H1 (cell line): ENCODE measurements around the gene LLPH. TPM values are rescaled to one million over a fixed set of nuclear protein-coding genes. Genes with fewer than 3 reads are reported as not detected.

Source experiments
- CTCF ChIA-PET: fragments of 300-600 bp; sonication (Branson Sonifier 250); formaldehyde crosslinking; loops from one replicate; lab custom pipeline; 2021; ENCODE audit not compliant: partially characterized antibody; lab: Charles Lee
- POLR2A ChIA-PET: fragments of 300-600 bp; sonication (Branson Sonifier 250); formaldehyde crosslinking; loops from one replicate; lab custom pipeline; 2021; ENCODE audit warnings: inconsistent platforms; ENCODE audit not compliant: partially characterized antibody; lab: Charles Lee
- DNase-seq, 2 experiments: peaks; one replicate each; pipeline versions ENCODE4 v3.0.0 to v3.0.0-alpha.2; 2010 to 2022; ENCODE audit warnings: low spot score in 2 of 2, low read depth in 1 of 2, mixed read lengths in 1 of 2
- FAIRE-seq: peaks from 2 replicates; lab custom pipeline; 2011; peaks lifted over from hg19 to GRCh38; lab: Jason Lieb, UNC
- H2AFZ ChIP-seq: 2 replicates; pipeline ENCODE4 v1.8.1; 2012; ENCODE audit warnings: low read length, inconsistent platforms
- H2AK5ac ChIP-seq: 2 replicates; pipeline ENCODE4 v1.6.1; 2013; ENCODE audit warnings: low read depth, low read length
- H2BK120ac ChIP-seq: replicated peaks from 2 replicates; pipeline ENCODE3; 2013; ENCODE audit warnings: low read depth, low read length, inconsistent platforms
- H2BK12ac ChIP-seq: 2 replicates; pipeline ENCODE4 v1.6.1; 2013; ENCODE audit warnings: low read depth, low read length
- H2BK15ac ChIP-seq: 2 replicates; pipeline ENCODE4 v1.6.1; 2013; ENCODE audit warnings: low read length
- H2BK20ac ChIP-seq: 2 replicates; pipeline ENCODE4 v1.6.1; 2013; ENCODE audit warnings: low read length
- H2BK5ac ChIP-seq: 2 replicates; pipeline ENCODE4 v1.6.1; 2013; ENCODE audit warnings: low read depth, low read length
- H3K14ac ChIP-seq: 2 replicates; pipeline ENCODE4 v1.6.1; 2013; ENCODE audit warnings: inconsistent platforms; ENCODE audit not compliant: insufficient read length
- H3K18ac ChIP-seq: 2 replicates; pipeline ENCODE4 v1.6.1; 2013; ENCODE audit warnings: low read length; ENCODE audit errors: extremely low read depth
- H3K23ac ChIP-seq: 2 replicates; pipeline ENCODE4 v1.6.1; 2013; ENCODE audit warnings: inconsistent platforms; ENCODE audit not compliant: insufficient read length
- H3K23me2 ChIP-seq: 2 replicates; pipeline ENCODE4 v1.6.1; 2013; ENCODE audit warnings: low read depth, low read length
- H3K27ac ChIP-seq: 2 replicates; pipeline ENCODE4 v1.6.1; 2011; ENCODE audit warnings: low read depth, low read length, inconsistent platforms
- H3K27me3 ChIP-seq, 4 experiments: replicated peaks in 1 of 4; 1 replicate in 1 of 4; 2 replicates in 3 of 4; pipeline versions ENCODE4 v1.6.1 to v1.8.1; 2011 to 2013; ENCODE audit warnings: low read length in 3 of 4, mild to moderate bottlenecking in 3 of 4, inconsistent platforms in 2 of 4, mixed read lengths in 2 of 4, moderate library complexity in 1 of 4; ENCODE audit not compliant: control insufficient read depth in 3 of 4, insufficient read depth in 3 of 4; ENCODE audit errors: extremely low read depth in 1 of 4
- H3K36me3 ChIP-seq, 4 experiments: 2 replicates each; pipeline versions ENCODE4 v1.6.1 to v1.8.1; 2011 to 2013; ENCODE audit warnings: mild to moderate bottlenecking in 4 of 4, low read length in 3 of 4, moderate library complexity in 2 of 4, control low read depth in 1 of 4, inconsistent platforms in 1 of 4; ENCODE audit not compliant: insufficient read depth in 4 of 4, control insufficient read depth in 2 of 4
- H3K4ac ChIP-seq: replicated peaks from 2 replicates; pipeline ENCODE3; 2013; ENCODE audit warnings: low read length, low read depth, mixed read lengths, inconsistent platforms; ENCODE audit not compliant: insufficient read length
- H3K4me1 ChIP-seq, 4 experiments: replicated peaks in 1 of 4; 1 replicate in 1 of 4; 2 replicates in 3 of 4; pipeline versions ENCODE4 v1.6.1 to v1.8.1; 2011 to 2013; ENCODE audit warnings: low read length in 3 of 4, inconsistent platforms in 2 of 4, mixed read lengths in 1 of 4; ENCODE audit not compliant: insufficient read depth in 4 of 4, control insufficient read depth in 3 of 4
- H3K4me2 ChIP-seq, 2 experiments: 2 replicates each; pipeline versions ENCODE4 v1.6.1 to v1.8.1; 2011 to 2013; ENCODE audit warnings: low read depth in 2 of 2, low read length in 2 of 2, control low read depth in 1 of 2, inconsistent platforms in 1 of 2, mild to moderate bottlenecking in 1 of 2; ENCODE audit not compliant: insufficient read depth in 1 of 2
- H3K4me3 ChIP-seq, 4 experiments: fragments of 200-600, 300-600 bp in 1 of 4; sonication (generic), shearing (Covaris generic), sonication (Bioruptor Twin) in 1 of 4; 2 replicates each; pipeline versions ENCODE4 v1.5.1 to v1.8.1; 2011 to 2016; ENCODE audit warnings: low read length in 4 of 4, low read depth in 3 of 4, control low read depth in 2 of 4, inconsistent platforms in 2 of 4, mild to moderate bottlenecking in 2 of 4, mixed read lengths in 1 of 4, moderate library complexity in 1 of 4; ENCODE audit not compliant: insufficient read depth in 2 of 4; ENCODE audit errors: extremely low read depth in 1 of 4
- H3K56ac ChIP-seq: replicated peaks from 2 replicates; pipeline ENCODE3; 2013; ENCODE audit warnings: low read depth, mild to moderate bottlenecking, mixed read lengths, low read length, inconsistent platforms; ENCODE audit not compliant: insufficient read length
- H3K79me1 ChIP-seq: 2 replicates; pipeline ENCODE4 v1.6.1; 2013; ENCODE audit warnings: low read depth, low read length, control low read depth
- H3K79me2 ChIP-seq, 2 experiments: 2 replicates each; pipeline versions ENCODE4 v1.6.1 to v1.8.1; 2012 to 2013; ENCODE audit warnings: low read length in 2 of 2, mild to moderate bottlenecking in 2 of 2, inconsistent platforms in 1 of 2; ENCODE audit not compliant: insufficient read depth in 2 of 2, control insufficient read depth in 1 of 2
- H3K9ac ChIP-seq, 4 experiments: replicated peaks in 1 of 4; 1 replicate in 1 of 4; 2 replicates in 3 of 4; pipeline versions ENCODE4 v1.6.1 to v1.8.1; 2011 to 2013; ENCODE audit warnings: low read depth in 3 of 4, low read length in 3 of 4, control low read depth in 2 of 4, mild to moderate bottlenecking in 2 of 4, moderate library complexity in 2 of 4, inconsistent platforms in 1 of 4; ENCODE audit errors: extremely low read depth in 1 of 4
- H3K9me3 ChIP-seq, 2 experiments: 2 replicates each; pipeline versions ENCODE4 v1.6.1 to v1.8.1; 2012 to 2013; ENCODE audit warnings: mild to moderate bottlenecking in 2 of 2, moderate library complexity in 2 of 2, control low read depth in 1 of 2, inconsistent platforms in 1 of 2, low read depth in 1 of 2, low read length in 1 of 2, mixed read lengths in 1 of 2; ENCODE audit not compliant: insufficient read depth in 2 of 2
- H4K20me1 ChIP-seq, 2 experiments: replicated peaks in 1 of 2; 2 replicates each; pipeline versions ENCODE3 to v1.8.1; 2011 to 2013; ENCODE audit warnings: inconsistent platforms in 2 of 2, low read length in 2 of 2, mild to moderate bottlenecking in 1 of 2; ENCODE audit not compliant: insufficient read depth in 2 of 2, control insufficient read depth in 1 of 2
- H4K5ac ChIP-seq: 2 replicates; pipeline ENCODE4 v1.6.1; 2013; ENCODE audit warnings: low read length, low read depth, mixed read lengths, inconsistent platforms; ENCODE audit not compliant: insufficient read length
- H4K8ac ChIP-seq: 2 replicates; pipeline ENCODE4 v1.8.0; 2013; ENCODE audit warnings: mild to moderate bottlenecking, moderate library complexity, low read length, inconsistent platforms; ENCODE audit not compliant: insufficient read depth; ENCODE audit errors: extremely low read depth
- H4K91ac ChIP-seq: replicated peaks from 2 replicates; pipeline ENCODE3; 2013; ENCODE audit warnings: low read length, mixed read lengths, inconsistent platforms; ENCODE audit not compliant: insufficient read length
- ASH2L ChIP-seq: fragments of 200-600, 300-600 bp; sonication (generic); IDR thresholded peaks from one replicate; pipeline ENCODE4 v1.7.1; 2017; ENCODE audit warnings: low read length
- ATF3 ChIP-seq: IDR thresholded peaks from 2 replicates; pipeline ENCODE4 v1.6.1; 2011; ENCODE audit warnings: low read depth, mild to moderate bottlenecking, low read length; ENCODE audit not compliant: insufficient read depth
- CEBPB ChIP-seq: IDR thresholded peaks from 2 replicates; pipeline ENCODE4 v1.6.1; 2012; ENCODE audit warnings: low read depth, low read length
- JUND ChIP-seq: IDR thresholded peaks from 2 replicates; pipeline ENCODE4 v1.6.1; 2011; ENCODE audit warnings: mild to moderate bottlenecking, improper control_type of control experiment, low read length
- RAD21 ChIP-seq, 2 experiments: IDR thresholded peaks in 1 of 2; conservative IDR thresholded peaks in 1 of 2; 2 replicates each; pipeline ENCODE4 v1.6.1; 2011; ENCODE audit warnings: low read depth in 2 of 2, low read length in 2 of 2, improper control_type of control experiment in 1 of 2, inconsistent platforms in 1 of 2, mild to moderate bottlenecking in 1 of 2, moderate library complexity in 1 of 2
- SP2 ChIP-seq: IDR thresholded peaks from 2 replicates; pipeline ENCODE4 v1.6.1; 2012; ENCODE audit warnings: mild to moderate bottlenecking, low read length, inconsistent platforms
- WGBS, 2 experiments: shearing (Covaris generic) in 1 of 2; methylation state at CpG; one replicate each; pipeline versions ENCODE4 v1.1.6 to v1.1.7; 2013 to 2015; ENCODE audit warnings: low lambda C conversion rate in 2 of 2, mixed read lengths in 2 of 2, inconsistent platforms in 1 of 2, low coverage in 1 of 2, missing lambda C conversion rate in 1 of 2; ENCODE audit not compliant: insufficient replicate concordance in 2 of 2, insufficient coverage in 1 of 2, insufficient read length in 1 of 2; ENCODE audit errors: extremely low coverage in 1 of 2, missing lambda C conversion rate in 1 of 2; 5-methylcytosine and 5-hydroxymethylcytosine counted together
- polyA plus RNA-seq, 7 experiments: library from polyadenylated mRNA; depleted of rRNA in 3 of 7; stranded (reverse) in 5 of 7; unstranded in 2 of 7; fragments of >200 nt in 5 of 7; fragments of 200-250 nt in 2 of 7; gene quantifications; 1 replicate in 5 of 7; 2 replicates in 1 of 7; 4 replicates in 1 of 7; pipeline versions ENCODE4 v1.2.1 to v1.2.3, GENCODE V29; 2011 to 2013; ENCODE audit warnings: missing spikeins in 2 of 7, mixed read lengths in 2 of 7
- total RNA-seq: library from RNA; stranded (reverse); fragmentation: NEBNext Ultra II Directional; extraction: Animal tissue kit (Norgen Biotek cat#: 25700); gene quantifications from 2 replicates; pipeline ENCODE4 v1.2.1, GENCODE V29; 2021

Gene LLPH
- total and polyA plus RNA-seq, 2 of the 8 experiments (the other 6 are each of a cell fraction or from before 2014, with no cell fraction given) = 2.3 to 31.3 TPM

- CTCF ChIA-PET = interaction anchor here (1.1 kb wide), 1 partner anchor 22 kb away, joined by 4 read pairs; no protein-coding TSS in a partner anchor
- Histone ChIP-seq H2BK12ac (no peak overlapping the region), H2BK120ac (no peak overlapping the region), H2BK15ac (no peak overlapping the region), H3K18ac (no peak overlapping the region), H3K56ac (no peak overlapping the region), H3K27me3 (no peaks in the 10 kb centered on the region), H2AFZ (no peak overlapping the region), H3K14ac (no peak overlapping the region), H3K23ac (no peak overlapping the region), H3K4me1 (no peaks in the 10 kb centered on the region; a peak in 1 of 7 replicates), H3K79me2 (peaks cover 0 to 5% of the 10 kb centered on the region in 2 experiments; a peak in 2 of 4 replicates), H4K20me1 (no peaks in the 10 kb centered on the region), H3K23me2 (peaks cover 7% of the 10 kb centered on the region), H3K9ac (no peak overlapping the region), H3K27ac (no peak overlapping the region), H3K4me2 (no peak overlapping the region), H2BK5ac (no peak overlapping the region), H3K4ac (no peak overlapping the region), H3K79me1 (no peaks in the 10 kb centered on the region), H4K5ac (no peak overlapping the region), H2BK20ac (no peak overlapping the region), H3K36me3 (0 out of 8 replicates have a peak, but pooled peaks cover 0 to 3% (median 0%) of the 10 kb centered on the region in 4 experiments), H4K91ac (no peak overlapping the region), H3K4me3 (no peak overlapping the region), H3K9me3 (no peaks in the 10 kb centered on the region; a peak in 2 of 4 replicates), H2AK5ac (no peak overlapping the region), H4K8ac (no peak overlapping the region)
- DNase-seq (no peak), FAIRE-seq (no peak)
- 78% methylated on average over 2 of the region's 2 CpGs; no CpG with 5 or more reads in 1 of the 2 experiments for WGBS, 2 experiments
- TF ChIP-seq JUND (no peak), ATF3 (no peak), RAD21 (IDR thresholded peaks at IDR 0.05 in 1 of 2, conservative IDR thresholded peaks at IDR 0.05 in 1 of 2; ENCODE audit: low read depth in 2 of 2, low read length in 2 of 2) (no peak), CEBPB (no peak), SP2 (no peak), ASH2L (no peak)
- POLR2A ChIA-PET = interaction anchor here (0.6 kb wide), 1 partner anchor 22 kb away, joined by 3 read pairs; the partner anchor contains the start of gene IRAK3
Measured at GRCh38 chr12:66166561-66166960, 36.0 kb upstream of the LLPH start.
